ENCODE results near the gene MAMDC2. TPM values are rescaled to one million over a fixed set of nuclear protein-coding genes. Genes with fewer than 3 reads are reported as not detected.

MAMDC2 gene
- total RNA-seq, 4 donors from 2014 or later: 4.1 to 17.3 (median 9.3) TPM

- no peak for DNase-seq (ENCODE audit: low spot score in 2 of 2)
- H3K27ac ChIP-seq: no peak overlapping the region
- H3K27me3 ChIP-seq: no peaks in the 10 kb centered on the region
- TF ChIP-seq POLR2A (IDR thresholded peaks at IDR 0.05) (no peak), CTCF (IDR thresholded peaks at IDR 0.05) (no peak), POLR2AphosphoS5 (IDR thresholded peaks at IDR 0.05) (no peak), EP300 (IDR thresholded peaks at IDR 0.05) (no peak)
- 98% methylated on average over 1 of the region's 1 CpG for WGBS
- H3K4me3 ChIP-seq: no peak overlapping the region
- no peaks in the 10 kb centered on the region for H3K9me3 ChIP-seq
- no peaks in the 10 kb centered on the region for H3K36me3 ChIP-seq
- H3K4me1 ChIP-seq: no peaks in the 10 kb centered on the region
These were observed 206.6 kb downstream of the MAMDC2 start for GRCh38 chr9:70250221-70250620.

- Histone ChIP-seq H3K27ac (no peak overlapping the region), H3K27me3 (no peaks in the 10 kb centered on the region), H3K4me3 (peak overlapping the region; percentile 2), H3K36me3 (no peaks in the 10 kb centered on the region), H3K4me1 (peaks cover 40% of the 10 kb centered on the region), H3K9me3 (no peaks in the 10 kb centered on the region)
- DNase-seq (ENCODE audit: low spot score in 2 of 2): no peak
- TF ChIP-seq POLR2A (IDR thresholded peaks at IDR 0.05) (no peak), EP300 (IDR thresholded peaks at IDR 0.05) (no peak), CTCF (IDR thresholded peaks at IDR 0.05) (no peak), POLR2AphosphoS5 (IDR thresholded peaks at IDR 0.05) (no peak)
These were observed 211.8 kb downstream of the MAMDC2 start for GRCh38 chr9:70255486-70255885.

GRCh38 chr9:70256123-70256551, 212.5 kb downstream of the MAMDC2 start:
- no peak for DNase-seq (ENCODE audit: low spot score in 2 of 2)
- no peaks in the 10 kb centered on the region for H3K36me3 ChIP-seq
- H3K9me3 ChIP-seq: no peaks in the 10 kb centered on the region
- H3K4me3 ChIP-seq: peak overlapping the region; percentile 2
- TF ChIP-seq EP300 (IDR thresholded peaks at IDR 0.05): no peak
- no peak for TF ChIP-seq CTCF (IDR thresholded peaks at IDR 0.05)
- TF ChIP-seq POLR2A (IDR thresholded peaks at IDR 0.05): no peak
- TF ChIP-seq POLR2AphosphoS5 (IDR thresholded peaks at IDR 0.05): no peak
- no peaks in the 10 kb centered on the region for H3K27me3 ChIP-seq
- WGBS: 47% methylated on average over 7 of the region's 7 CpGs
- peaks cover 46% of the 10 kb centered on the region for H3K4me1 ChIP-seq
- peak overlapping the region; percentile 0 for H3K27ac ChIP-seq

GRCh38 chr9:70257502-70257901, 213.9 kb downstream of the MAMDC2 start:
- peak overlapping the region; percentile 95 for H3K27ac ChIP-seq
- H3K27me3 ChIP-seq: no peaks in the 10 kb centered on the region
- H3K4me3 ChIP-seq: peak overlapping the region; percentile 81
- DNase-seq (ENCODE audit: low spot score in 2 of 2): no peak
- no peaks in the 10 kb centered on the region for H3K9me3 ChIP-seq
- TF ChIP-seq POLR2AphosphoS5 (IDR thresholded peaks at IDR 0.05) (no peak), CTCF (IDR thresholded peaks at IDR 0.05) (no peak), POLR2A (IDR thresholded peaks at IDR 0.05) (no peak), EP300 (IDR thresholded peaks at IDR 0.05) (no peak)
- no peaks in the 10 kb centered on the region for H3K36me3 ChIP-seq
- WGBS: 57% methylated on average over 3 of the region's 3 CpGs
- peaks cover 60% of the 10 kb centered on the region for H3K4me1 ChIP-seq

- H3K27me3 ChIP-seq: no peaks in the 10 kb centered on the region
- H3K9me3 ChIP-seq: no peaks in the 10 kb centered on the region
- H3K4me3 ChIP-seq: peak overlapping the region; percentile 81
- peak overlapping the region; percentile 95 for H3K27ac ChIP-seq
- H3K4me1 ChIP-seq: peaks cover 66% of the 10 kb centered on the region
- DNase-seq (ENCODE audit: low spot score in 2 of 2): peak in 1 of 2 donors; percentile 76
- H3K36me3 ChIP-seq: no peaks in the 10 kb centered on the region
- TF ChIP-seq CTCF (IDR thresholded peaks at IDR 0.05) (no peak), POLR2AphosphoS5 (IDR thresholded peaks at IDR 0.05) (no peak), EP300 (IDR thresholded peaks at IDR 0.05) (no peak), POLR2A (IDR thresholded peaks at IDR 0.05) (no peak)
- 4% methylated on average over 23 of the region's 27 CpGs for WGBS
These were observed 214.5 kb downstream of the MAMDC2 start for GRCh38 chr9:70257991-70258691.
